OCI-LY3 (cell line): ENCODE measurements around the gene POLR3H.

Experiments
- H2AFZ ChIP-seq: fragments of 200-600, 300-600 bp; shearing (Covaris generic); 2 replicates; pipeline ENCODE4 v1.6.0; 2014; ENCODE audit warnings: antibody characterized with exemption, low read depth, low read length
- H3K27ac ChIP-seq: fragments of 200-600, 300-600 bp; sonication (generic); 2 replicates; pipeline ENCODE4 v1.5.1; 2014; ENCODE audit warnings: mild to moderate bottlenecking, low read length, moderate library complexity, mixed read lengths
- H3K27me3 ChIP-seq: fragments of 200-600, 300-600 bp; sonication (generic); 2 replicates; pipeline ENCODE4 v1.6.1; 2014; ENCODE audit warnings: low read depth, low read length, mixed read lengths
- H3K36me3 ChIP-seq: fragments of 200-600, 300-600 bp; sonication (generic); replicated peaks from 2 replicates; pipeline ENCODE3; 2014; ENCODE audit warnings: low read depth, low read length, mixed read lengths
- H3K4me1 ChIP-seq: fragments of 300-600, 200-600 bp; sonication (generic); 2 replicates; pipeline ENCODE4 v1.6.1; 2014; ENCODE audit warnings: low read length, mixed read lengths
- H3K4me2 ChIP-seq: fragments of 200-600, 300-600 bp; sonication (generic); 2 replicates; pipeline ENCODE4 v1.6.1; 2014; ENCODE audit warnings: low read length, mixed read lengths
- H3K4me3 ChIP-seq: fragments of 300-600, 200-600 bp; sonication (generic); 2 replicates; pipeline ENCODE4 v1.5.1; 2014; ENCODE audit warnings: antibody characterized with exemption, mild to moderate bottlenecking, low read length, moderate library complexity
- H3K79me2 ChIP-seq: fragments of 300-600, 200-600 bp; shearing (Covaris generic); 2 replicates; pipeline ENCODE4 v1.6.1; 2014; ENCODE audit warnings: mild to moderate bottlenecking, low read length, mixed read lengths
- H3K9ac ChIP-seq: fragments of 300-600, 200-600 bp; shearing (Covaris generic); 2 replicates; pipeline ENCODE4 v1.6.0; 2014; ENCODE audit warnings: mild to moderate bottlenecking, low read length, moderate library complexity
- H3K9me3 ChIP-seq: fragments of 200-600, 300-600 bp; shearing (Covaris generic); 2 replicates; pipeline ENCODE4 v1.6.1; 2014; ENCODE audit warnings: low read length, mixed read lengths; ENCODE audit not compliant: insufficient read depth
- H4K20me1 ChIP-seq: fragments of 200-600, 300-600 bp; sonication (generic); 2 replicates; pipeline ENCODE4 v1.6.1; 2016; ENCODE audit warnings: low read length, mixed read lengths; ENCODE audit not compliant: insufficient read depth
- CTCF ChIP-seq: fragments of 200-600, 300-600 bp; sonication (generic); IDR thresholded peaks from 2 replicates; pipeline ENCODE4 v1.5.1; 2014; ENCODE audit warnings: antibody characterized with exemption, low read length, low read depth
- EZH2phosphoT487 ChIP-seq: fragments of 200-600 bp; shearing (Covaris generic); IDR thresholded peaks from 2 replicates; pipeline ENCODE4 v1.6.1; 2018; ENCODE audit warnings: antibody characterized with exemption, mixed run types, low read depth

Gene POLR3H

GRCh38 chr22:41481131-41481830 is 63.0 kb downstream of the POLR3H start:
- Histone ChIP-seq H3K9ac (no peak overlapping the region), H3K4me2 (no peak overlapping the region), H3K4me1 (peaks cover 22% of the 10 kb centered on the region), H3K27ac (no peak overlapping the region), H3K36me3 (peaks cover 6% of the 10 kb centered on the region), H2AFZ (no peak overlapping the region), H4K20me1 (peaks cover 32% of the 10 kb centered on the region), H3K27me3 (no peaks in the 10 kb centered on the region), H3K79me2 (peaks cover 84% of the 10 kb centered on the region), H3K4me3 (no peak overlapping the region), H3K9me3 (no peaks in the 10 kb centered on the region)
- TF ChIP-seq EZH2phosphoT487 (no peak), CTCF (no peak)

- no peak overlapping the region for H3K4me2 ChIP-seq
- no peaks in the 10 kb centered on the region for H3K27me3 ChIP-seq
- H3K4me3 ChIP-seq = no peak overlapping the region
- H3K9me3 ChIP-seq = no peaks in the 10 kb centered on the region
- H2AFZ ChIP-seq = no peak overlapping the region
- no peak overlapping the region for H3K27ac ChIP-seq
- H4K20me1 ChIP-seq = peaks cover 29% of the 10 kb centered on the region
- H3K4me1 ChIP-seq = peaks cover 26% of the 10 kb centered on the region
- peaks cover 6% of the 10 kb centered on the region for H3K36me3 ChIP-seq
- TF ChIP-seq CTCF (no peak), EZH2phosphoT487 (no peak)
- H3K9ac ChIP-seq = no peak overlapping the region
- H3K79me2 ChIP-seq = peaks cover 86% of the 10 kb centered on the region
Measured at GRCh38 chr22:41480397-41480735, 63.9 kb downstream of the POLR3H start.

GRCh38 chr22:41479671-41480396 is 64.4 kb downstream of the POLR3H start:
- H3K4me2 ChIP-seq = no peak overlapping the region; the same call in 1 of the 2 replicates
- peaks cover 29% of the 10 kb centered on the region for H4K20me1 ChIP-seq
- no peak for TF ChIP-seq CTCF
- no peak for TF ChIP-seq EZH2phosphoT487
- no peak overlapping the region for H2AFZ ChIP-seq
- H3K27me3 ChIP-seq = no peaks in the 10 kb centered on the region
- H3K4me1 ChIP-seq = peaks cover 26% of the 10 kb centered on the region
- peaks cover 87% of the 10 kb centered on the region for H3K79me2 ChIP-seq
- H3K4me3 ChIP-seq = no peak overlapping the region
- H3K9ac ChIP-seq = no peak overlapping the region
- H3K36me3 ChIP-seq = peaks cover 6% of the 10 kb centered on the region
- peak overlapping the region; percentile 79; the same call in 1 of the 2 replicates for H3K27ac ChIP-seq
- no peaks in the 10 kb centered on the region for H3K9me3 ChIP-seq

GRCh38 chr22:41478891-41479521 is 65.3 kb downstream of the POLR3H start:
- no peaks in the 10 kb centered on the region for H3K27me3 ChIP-seq
- no peak overlapping the region for H2AFZ ChIP-seq
- TF ChIP-seq EZH2phosphoT487 = no peak
- no peak for TF ChIP-seq CTCF
- H4K20me1 ChIP-seq = peaks cover 29% of the 10 kb centered on the region
- H3K36me3 ChIP-seq = peaks cover 6% of the 10 kb centered on the region
- peaks cover 26% of the 10 kb centered on the region for H3K4me1 ChIP-seq
- peak overlapping the region; percentile 79 for H3K27ac ChIP-seq
- peak overlapping the region; percentile 10; the same call in 1 of the 2 replicates for H3K4me2 ChIP-seq
- H3K4me3 ChIP-seq = no peak overlapping the region
- H3K79me2 ChIP-seq = peaks cover 85% of the 10 kb centered on the region
- no peaks in the 10 kb centered on the region for H3K9me3 ChIP-seq
- H3K9ac ChIP-seq = no peak overlapping the region
